NCI-H2171 treated with DMSO at 0.1 percent for 48 hours (cell line): ENCODE measurements around the gene LILRA5.
"Not testable (repeated sequence)": the region's sequence is repeated elsewhere in the genome, so short reads cannot be mapped to it uniquely, and the experiment has no call there.

Experiments
- DNase-seq: peaks from one replicate; lab custom pipeline; 2025; lab: John Stamatoyannopoulos, UW

LILRA5 gene

GRCh38 chr19:54302257-54302656, 10.7 kb downstream of the LILRA5 start:
- DNase-seq = no peak

- no peak for DNase-seq
Measured at GRCh38 chr19:54299515-54299914, 13.5 kb downstream of the LILRA5 start.

- DNase-seq = no peak
Measured at GRCh38 chr19:54299126-54299498, 13.9 kb downstream of the LILRA5 start.

GRCh38 chr19:54298357-54299125, 14.4 kb downstream of the LILRA5 start:
- no peak for DNase-seq

GRCh38 chr19:54297759-54298305, 15.1 kb downstream of the LILRA5 start:
- DNase-seq = no peak

GRCh38 chr19:54294539-54294938, 18.4 kb downstream of the LILRA5 start:
- DNase-seq = no peak

GRCh38 chr19:54289160-54289559, 23.8 kb downstream of the LILRA5 start:
- not testable (repeated sequence) for DNase-seq

- DNase-seq = no peak
Measured at GRCh38 chr19:54287456-54287855, 25.5 kb downstream of the LILRA5 start.

- not testable (repeated sequence) for DNase-seq
Measured at GRCh38 chr19:54286283-54286682, 26.7 kb downstream of the LILRA5 start.

- DNase-seq = not testable (repeated sequence)
Measured at GRCh38 chr19:54285427-54286056, 27.4 kb downstream of the LILRA5 start.

GRCh38 chr19:54282686-54283470, 30.1 kb downstream of the LILRA5 start:
- DNase-seq = no peak

GRCh38 chr19:54281729-54282075, 31.3 kb downstream of the LILRA5 start:
- DNase-seq = not testable (repeated sequence)

GRCh38 chr19:54281007-54281728, 31.8 kb downstream of the LILRA5 start, which contains the start of gene LILRB2:
Gene LILRB2, minus strand, starts transcription at chr19:54281110. Its CDS starts 614 bp downstream, at chr19:54280496.
- DNase-seq = no peak

GRCh38 chr19:54280441-54280840, 32.5 kb downstream of the LILRA5 start:
- DNase-seq = not testable (repeated sequence)

- not testable (repeated sequence) for DNase-seq
Measured at GRCh38 chr19:54280025-54280424, 32.9 kb downstream of the LILRA5 start.

GRCh38 chr19:54279406-54279962, 33.5 kb downstream of the LILRA5 start:
- DNase-seq = no peak

- DNase-seq = not testable (repeated sequence)
Measured at GRCh38 chr19:54278571-54279195, 34.3 kb downstream of the LILRA5 start.

GRCh38 chr19:54278056-54278455, 34.9 kb downstream of the LILRA5 start:
- DNase-seq = not testable (repeated sequence)

- DNase-seq = not testable (repeated sequence)
Measured at GRCh38 chr19:54277111-54277615, 35.8 kb downstream of the LILRA5 start.

GRCh38 chr19:54275951-54276350, 37.0 kb downstream of the LILRA5 start:
- no peak for DNase-seq

- not testable (repeated sequence) for DNase-seq
Measured at GRCh38 chr19:54274516-54274915, 38.5 kb downstream of the LILRA5 start.
